Testis (tissue), 3 donors: ENCODE measurements around the gene TAF6. TPM values are rescaled to one million over a fixed set of nuclear protein-coding genes. Genes with fewer than 3 reads are reported as not detected.
A peak's percentile ranks its signal among the peaks of the same experiment; 100 is the strongest.

Experiments used
- DNase-seq: peaks from one replicate; pipeline ENCODE4 v3.0.0-alpha.2; 2019
- H3K27ac ChIP-seq, 2 donors: fragments of 200-600 bp; sonication (generic); one replicate each; pipeline ENCODE4 v1.5.1; 2019
- H3K27me3 ChIP-seq: fragments of 200-600 bp; sonication (generic); one replicate; pipeline ENCODE4 v1.5.1; 2019
- H3K36me3 ChIP-seq: fragments of 200-600 bp; sonication (generic); one replicate; pipeline ENCODE4 v1.5.1; 2017; ENCODE audit warnings: low read depth; ENCODE audit errors: missing control alignments
- H3K4me1 ChIP-seq: fragments of 200-600 bp; sonication (generic); one replicate; pipeline ENCODE4 v1.5.1; 2019
- H3K4me3 ChIP-seq, 2 donors: fragments of 200-600 bp; sonication (generic); one replicate each; pipeline ENCODE4 v1.5.1; 2017 to 2019
- H3K9me3 ChIP-seq: fragments of 200-600 bp; sonication (generic); one replicate; pipeline ENCODE4 v1.5.1; 2017
- CTCF ChIP-seq, 3 experiments: fragments of 450-650 bp in 2 of 3; fragments of 200-600 bp in 1 of 3; sonication (generic) in 1 of 3; IDR thresholded peaks; one replicate each; pipeline ENCODE4 v1.5.1; 2016 to 2019; ENCODE audit warnings: antibody characterized with exemption in 3 of 3, mild to moderate bottlenecking in 2 of 3, moderate library complexity in 1 of 3
- POLR2A ChIP-seq: fragments of 450-650 bp; IDR thresholded peaks from one replicate; pipeline ENCODE4 v1.6.1; 2017; ENCODE audit warnings: antibody characterized with exemption, mild to moderate bottlenecking, moderate library complexity
- WGBS, 2 donors: methylation state at CpG; one replicate each; pipeline ENCODE4 v1.1.5; 2018; 5-methylcytosine and 5-hydroxymethylcytosine counted together
- intact Hi-C: fragments of 100-400 bp; cut with DNase I; formaldehyde crosslinking; loops from one replicate; pipeline ENCODE4 v1.15.1; 2023; ENCODE audit warnings: low total_unique reads
- polyA plus RNA-seq: library from polyadenylated mRNA; stranded (reverse); fragments of 350-450 nt; fragmentation: Illumina TruSeq; extraction: RNeasy Lipid Tissue Mini Kit (QIAGEN cat#74804); gene quantifications from one replicate; pipeline ENCODE4 v1.2.3, GENCODE V29; 2014; ENCODE audit warnings: low read depth, low replicate concordance; ENCODE audit not compliant: insufficient read depth
- total RNA-seq, 2 donors: library from RNA; depleted of rRNA; stranded (reverse); fragments of >200 nt; gene quantifications; one replicate each; pipeline ENCODE4 v1.2.3, GENCODE V29; 2016

Gene TAF6
- total and polyA plus RNA-seq, 3 donors from 2014 or later = 95.4 to 108 (median 99.1) TPM

GRCh38 chr7:100105534-100105933 is 13.6 kb downstream of the TAF6 start:
- TF ChIP-seq POLR2A (no peak), CTCF (IDR thresholded peaks at IDR 0.05) (no peak)
- H3K27ac ChIP-seq = no peak overlapping the region
- no peak overlapping the region for H3K4me3 ChIP-seq
- intact Hi-C loops = no loop called here
- H3K9me3 ChIP-seq = no peaks in the 10 kb centered on the region
- H3K36me3 ChIP-seq = no peaks in the 10 kb centered on the region
- DNase-seq = no peak
- H3K27me3 ChIP-seq = no peaks in the 10 kb centered on the region
- no peaks in the 10 kb centered on the region for H3K4me1 ChIP-seq
- 91 to 93% methylated on average over 3 to 4 of the region's 4 CpGs for WGBS, 2 donors

- no peaks in the 10 kb centered on the region for H3K36me3 ChIP-seq
- H3K27me3 ChIP-seq = no peaks in the 10 kb centered on the region
- no peak overlapping the region for H3K27ac ChIP-seq
- no peak for DNase-seq
- WGBS, 2 donors = 86 to 90% methylated on average over 16 to 17 of the region's 17 CpGs
- intact Hi-C loops = no loop called here
- H3K4me1 ChIP-seq = no peaks in the 10 kb centered on the region
- no peaks in the 10 kb centered on the region for H3K9me3 ChIP-seq
- H3K4me3 ChIP-seq = no peak overlapping the region
- TF ChIP-seq POLR2A (no peak), CTCF (IDR thresholded peaks at IDR 0.05) (no peak)
These were observed 16.0 kb downstream of the TAF6 start for GRCh38 chr7:100102950-100103840.

- peak within 1 kb of the TSS; percentile 73 to 93 for H3K27ac ChIP-seq
- TF ChIP-seq POLR2A = no peak
- no peak for TF ChIP-seq CTCF (IDR thresholded peaks at IDR 0.05)
- H3K36me3 ChIP-seq = no peaks in the 10 kb centered on the region
- H3K27me3 ChIP-seq = no peaks in the 10 kb centered on the region
- WGBS, 2 donors = 0% methylated on average over 9 to 80 of the region's 80 CpGs
- intact Hi-C loops = no loop called here
- H3K4me3 ChIP-seq = peak within 1 kb of the TSS; percentile 71 to 85
- no peaks in the 10 kb centered on the region for H3K9me3 ChIP-seq
- H3K4me1 ChIP-seq = no peaks in the 10 kb centered on the region
- peak; percentile 99 for DNase-seq
These were observed 17.9 kb downstream of the TAF6 start, which contains the start of the genes AP4M1 and MCM7 for GRCh38 chr7:100101016-100101862. Gene AP4M1 (plus strand): TSS chr7:100101643. CDS start chr7:100101715, 72 bp downstream. Gene MCM7 (minus strand): TSS chr7:100101397. CDS start chr7:100101294, 103 bp downstream.

GRCh38 chr7:100100420-100101015 is 18.6 kb downstream of the TAF6 start:
- Histone ChIP-seq H3K4me3 (peak overlapping the region; percentile 71 to 85), H3K36me3 (no peaks in the 10 kb centered on the region), H3K4me1 (no peaks in the 10 kb centered on the region), H3K27ac (peak overlapping the region; percentile 66 to 93), H3K27me3 (no peaks in the 10 kb centered on the region), H3K9me3 (no peaks in the 10 kb centered on the region)
- peak; percentile 96 for DNase-seq
- TF ChIP-seq CTCF (IDR thresholded peaks at IDR 0.05) (peak in 1 of 3 experiments; percentile 8), POLR2A (no peak)
- WGBS, 2 donors = 0 to 2% methylated on average over 10 to 58 of the region's 61 CpGs
- intact Hi-C loops = no loop called here
